GM23338 (cell line): ENCODE measurements around the gene KRT17. TPM values are rescaled to one million over a fixed set of nuclear protein-coding genes. Genes with fewer than 3 reads are reported as not detected.

Experiments
- ATAC-seq: fragments of 200-7000 bp; cut with Tn5 transposase; 3 replicates; pipeline ENCODE4 v1.9.1; 2020
- DNase-seq: peaks from one replicate; pipeline ENCODE4 v3.0.0-alpha.2; 2015; ENCODE audit warnings: low spot score
- H2AFZ ChIP-seq: fragments of 200-600 bp; sonication (generic); 2 replicates; pipeline ENCODE4 v1.8.0; 2016; ENCODE audit warnings: antibody characterized with exemption, mild to moderate bottlenecking, moderate library complexity
- H3F3A ChIP-seq: fragments of 200-600 bp; sonication (generic); replicated peaks from 2 replicates; pipeline ENCODE4 v1.8.0; 2017; ENCODE audit warnings: antibody characterized with exemption, mixed run types, low read depth
- H3K27ac ChIP-seq: fragments of 200-600 bp; sonication (generic); 2 replicates; pipeline ENCODE4 v1.6.1; 2016; ENCODE audit warnings: low read depth
- H3K27me3 ChIP-seq: fragments of 200-600 bp; sonication (generic); 2 replicates; pipeline ENCODE4 v1.8.0; 2016; ENCODE audit warnings: mild to moderate bottlenecking, mixed run types, moderate library complexity; ENCODE audit not compliant: insufficient read depth
- H3K36me3 ChIP-seq: fragments of 200-600 bp; sonication (generic); 2 replicates; pipeline ENCODE4 v1.8.0; 2016; ENCODE audit warnings: mild to moderate bottlenecking; ENCODE audit not compliant: insufficient read depth
- H3K4me1 ChIP-seq: fragments of 200-600 bp; sonication (generic); 2 replicates; pipeline ENCODE4 v1.8.0; 2016; ENCODE audit warnings: mild to moderate bottlenecking, moderate library complexity; ENCODE audit not compliant: insufficient read depth
- H3K4me2 ChIP-seq: fragments of 200-600 bp; sonication (generic); 2 replicates; pipeline ENCODE4 v1.7.1; 2017; ENCODE audit warnings: mixed run types
- H3K4me3 ChIP-seq: fragments of 200-600 bp; sonication (generic); 2 replicates; pipeline ENCODE4 v1.6.1; 2016; ENCODE audit warnings: mixed run types
- H3K79me2 ChIP-seq: fragments of 200-600 bp; sonication (generic); replicated peaks from 2 replicates; pipeline ENCODE4 v1.8.0; 2017; ENCODE audit warnings: mild to moderate bottlenecking; ENCODE audit not compliant: insufficient read depth
- H3K9me2 ChIP-seq: fragments of 200-600 bp; sonication (generic); 2 replicates; pipeline ENCODE4 v1.8.0; 2017; ENCODE audit not compliant: insufficient read depth
- H4K20me1 ChIP-seq: fragments of 200-600 bp; sonication (generic); replicated peaks from 2 replicates; pipeline ENCODE4 v1.8.0; 2017; ENCODE audit warnings: mild to moderate bottlenecking; ENCODE audit not compliant: insufficient read depth
- H3K27ac Mint-ChIP-seq: 2 replicates; pipeline ENCODE4 v1.8.0; 2020; ENCODE audit warnings: inconsistent platforms, mild to moderate bottlenecking, moderate library complexity, mixed read lengths
- H3K27me3 Mint-ChIP-seq: 3 replicates; pipeline ENCODE4 v1.8.0; 2022; ENCODE audit warnings: low read depth, mild to moderate bottlenecking, moderate library complexity, mixed read lengths, inconsistent platforms; ENCODE audit not compliant: insufficient read depth, poor library complexity
- H3K36me3 Mint-ChIP-seq: 3 replicates; pipeline ENCODE4 v1.8.0; 2021; ENCODE audit warnings: low read depth, mild to moderate bottlenecking, inconsistent platforms, moderate library complexity, mixed read lengths
- H3K4me1 Mint-ChIP-seq: 3 replicates; pipeline ENCODE4 v1.8.0; 2020; ENCODE audit warnings: mild to moderate bottlenecking, inconsistent platforms, mixed read lengths
- H3K4me3 Mint-ChIP-seq: 3 replicates; pipeline ENCODE4 v1.8.0; 2021; ENCODE audit warnings: moderate library complexity, mild to moderate bottlenecking, inconsistent platforms, mixed read lengths
- H3K9me3 Mint-ChIP-seq: 3 replicates; pipeline ENCODE4 v1.8.0; 2020; ENCODE audit warnings: moderate library complexity, mild to moderate bottlenecking, inconsistent platforms, mixed read lengths
- CREB1 ChIP-seq: fragments of 250-450 bp; sonication (Bioruptor Pico); IDR thresholded peaks from 2 replicates; pipeline ENCODE4 v1.5.0; 2020; ENCODE audit warnings: low read depth, mild to moderate bottlenecking, moderate library complexity
- EZH2 ChIP-seq: fragments of 200-600 bp; sonication (generic); IDR thresholded peaks from one replicate; pipeline ENCODE4 v1.8.0; 2017; ENCODE audit warnings: antibody characterized with exemption, mild to moderate bottlenecking, low read depth; ENCODE audit not compliant: unreplicated experiment
- JUNB ChIP-seq: IDR thresholded peaks from one replicate; pipeline ENCODE4 v1.6.1; 2016; ENCODE audit warnings: antibody characterized with exemption; ENCODE audit not compliant: unreplicated experiment
- ZNF331 ChIP-seq: fragments of 250-450 bp; sonication (Bioruptor Pico); IDR thresholded peaks from 2 replicates; pipeline ENCODE4 v1.5.0; 2020; ENCODE audit warnings: low read depth, mild to moderate bottlenecking, moderate library complexity
- polyA plus RNA-seq: library from polyadenylated mRNA; unstranded; fragments of >200 nt; fragmentation: Nextera tagmentation; extraction: Ambion mirVana; gene quantifications from 2 replicates; pipeline ENCODE4 v1.2.1, GENCODE V29; 2016
- total RNA-seq: library from RNA; depleted of rRNA; stranded (reverse); fragments of >200 nt; shearing (Covaris generic); gene quantifications from 2 replicates; pipeline ENCODE4 v1.2.3, GENCODE V29; 2014
- TF ChIP-seq, protein P1 (sequence below): IDR thresholded peaks from 2 replicates; pipeline ENCODE4 v1.6.1; 2016; ENCODE audit warnings: antibody characterized with exemption
- TF ChIP-seq, protein P2 (sequence below): IDR thresholded peaks from one replicate; pipeline ENCODE4 v1.6.1; 2018; ENCODE audit warnings: antibody characterized with exemption; ENCODE audit not compliant: unreplicated experiment
- TF ChIP-seq, protein P3 (sequence below): fragments of 250-450 bp; sonication (Bioruptor Pico); IDR thresholded peaks from 2 replicates; pipeline ENCODE4 v1.5.0; 2020; ENCODE audit warnings: mild to moderate bottlenecking, moderate library complexity

Gene KRT17
- total and polyA plus RNA-seq, 2 experiments from 2014 or later: 0.63 to 1.8 TPM

DNA sequence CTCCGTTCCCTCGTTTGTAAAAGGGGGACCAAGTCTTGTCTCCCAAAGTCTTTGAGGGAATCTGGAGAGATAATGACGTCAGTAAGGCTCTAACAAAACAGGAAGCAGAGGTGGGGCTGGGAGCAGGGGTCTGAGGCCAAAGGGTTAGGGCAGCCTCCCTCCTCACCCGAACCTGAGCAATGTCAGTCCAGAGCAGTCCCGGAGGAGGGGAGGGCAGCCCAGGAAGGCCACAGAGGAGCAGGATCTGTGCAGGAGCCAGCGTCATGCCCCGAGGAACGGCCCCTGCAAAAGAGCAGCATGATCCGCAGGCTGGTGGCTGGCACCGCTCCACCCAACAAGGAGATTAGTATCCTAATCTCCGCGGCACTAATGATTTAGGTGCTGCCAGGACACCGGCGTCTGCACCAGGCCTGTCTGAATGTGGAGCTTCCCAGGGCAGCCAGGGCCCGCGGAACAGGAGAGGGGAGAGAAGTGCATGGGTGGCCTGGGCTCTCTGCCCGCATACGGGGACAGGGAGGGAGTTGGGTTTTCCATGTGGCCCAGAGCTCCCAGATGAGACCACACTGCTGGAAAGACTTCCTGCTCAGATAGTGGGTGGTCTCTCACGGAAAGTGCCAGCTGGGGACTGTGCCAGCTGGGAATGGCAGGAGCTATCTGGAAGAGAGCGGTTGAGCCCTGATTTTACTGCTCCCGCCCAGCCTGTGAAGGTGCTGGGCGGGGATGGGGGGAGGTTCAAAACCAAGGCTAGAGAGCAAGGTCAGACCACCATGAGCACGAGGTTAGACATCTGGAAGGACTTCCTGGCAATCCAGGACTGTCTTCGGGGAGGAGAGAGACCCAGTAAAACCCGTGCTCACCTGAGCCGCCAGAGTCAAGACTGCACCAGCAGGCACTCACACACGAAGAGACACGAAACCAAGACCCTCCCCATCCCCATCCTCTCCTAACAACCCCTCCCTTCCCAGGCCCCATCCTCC is 11.0 kb upstream of the KRT17 start:
- Histone ChIP-seq H3K27ac (no peak overlapping the region), H3K27me3 (no peaks in the 10 kb centered on the region), H3K4me1 (0 out of 2 replicates have a peak, but pooled peaks cover 10% of the 10 kb centered on the region), H2AFZ (peak overlapping the region; percentile 94), H3F3A (0 out of 2 replicates have a peak, but pooled peaks cover 3% of the 10 kb centered on the region), H4K20me1 (no peaks in the 10 kb centered on the region), H3K4me3 (no peak overlapping the region), H3K36me3 (no peaks in the 10 kb centered on the region), H3K4me2 (no peak overlapping the region), H3K79me2 (no peaks in the 10 kb centered on the region), H3K9me2 (no peaks in the 10 kb centered on the region)
- no peak overlapping the region for H3K4me3 Mint-ChIP-seq
- DNase-seq (no peak), ATAC-seq (peak; percentile 55)
- TF ChIP-seq JUNB (no peak), ZNF331 (CRISPR knock-in tag) (no peak), EZH2 (no peak)
- H3K27me3 Mint-ChIP-seq: peaks cover 12% of the 10 kb centered on the region
- peaks cover 11% of the 10 kb centered on the region for H3K4me1 Mint-ChIP-seq
- no peak overlapping the region; the same call in 1 of the 2 replicates for H3K27ac Mint-ChIP-seq
- H3K9me3 Mint-ChIP-seq: no peaks in the 10 kb centered on the region
- H3K36me3 Mint-ChIP-seq: no peaks in the 10 kb centered on the region

DNA sequence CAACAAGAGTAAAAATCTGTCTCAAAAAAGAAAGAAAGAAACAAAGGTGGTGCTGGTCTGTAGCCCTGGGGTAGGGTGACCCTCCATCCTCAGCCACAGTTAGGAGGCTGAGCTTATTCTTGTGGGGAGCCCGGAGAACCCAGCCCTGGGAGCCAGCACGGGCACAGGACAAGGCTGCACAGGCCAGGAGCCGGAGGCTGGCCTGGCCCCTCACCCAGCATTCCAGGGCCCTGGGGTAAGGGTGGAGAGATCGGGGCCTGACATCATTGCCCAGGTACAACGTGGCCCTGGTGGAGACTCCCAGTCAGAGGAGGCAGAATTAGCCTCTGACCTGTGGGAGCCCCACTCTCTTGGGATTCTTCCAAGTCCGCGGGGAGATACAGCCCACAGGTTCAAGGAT is 10.3 kb upstream of the KRT17 start:
- Mint-ChIP-seq H3K36me3 (no peaks in the 10 kb centered on the region), H3K4me3 (no peak overlapping the region), H3K27ac (no peak overlapping the region; the same call in 1 of the 2 replicates), H3K9me3 (no peaks in the 10 kb centered on the region), H3K27me3 (peaks cover 11% of the 10 kb centered on the region), H3K4me1 (peaks cover 11% of the 10 kb centered on the region)
- Histone ChIP-seq H3K27me3 (no peaks in the 10 kb centered on the region), H3K4me3 (no peak overlapping the region), H3K27ac (no peak overlapping the region), H3K4me1 (0 out of 2 replicates have a peak, but pooled peaks cover 10% of the 10 kb centered on the region), H3K36me3 (no peaks in the 10 kb centered on the region), H3K4me2 (no peak overlapping the region), H3K79me2 (no peaks in the 10 kb centered on the region), H3K9me2 (no peaks in the 10 kb centered on the region), H2AFZ (peak overlapping the region; percentile 94; the same call in 1 of the 2 replicates), H4K20me1 (no peaks in the 10 kb centered on the region), H3F3A (0 out of 2 replicates have a peak, but pooled peaks cover 3% of the 10 kb centered on the region)
- ATAC-seq (peak; percentile 31), DNase-seq (no peak)
- TF ChIP-seq, protein P1, sequence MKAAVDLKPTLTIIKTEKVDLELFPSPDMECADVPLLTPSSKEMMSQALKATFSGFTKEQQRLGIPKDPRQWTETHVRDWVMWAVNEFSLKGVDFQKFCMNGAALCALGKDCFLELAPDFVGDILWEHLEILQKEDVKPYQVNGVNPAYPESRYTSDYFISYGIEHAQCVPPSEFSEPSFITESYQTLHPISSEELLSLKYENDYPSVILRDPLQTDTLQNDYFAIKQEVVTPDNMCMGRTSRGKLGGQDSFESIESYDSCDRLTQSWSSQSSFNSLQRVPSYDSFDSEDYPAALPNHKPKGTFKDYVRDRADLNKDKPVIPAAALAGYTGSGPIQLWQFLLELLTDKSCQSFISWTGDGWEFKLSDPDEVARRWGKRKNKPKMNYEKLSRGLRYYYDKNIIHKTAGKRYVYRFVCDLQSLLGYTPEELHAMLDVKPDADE: no peak
- TF ChIP-seq, protein P2, sequence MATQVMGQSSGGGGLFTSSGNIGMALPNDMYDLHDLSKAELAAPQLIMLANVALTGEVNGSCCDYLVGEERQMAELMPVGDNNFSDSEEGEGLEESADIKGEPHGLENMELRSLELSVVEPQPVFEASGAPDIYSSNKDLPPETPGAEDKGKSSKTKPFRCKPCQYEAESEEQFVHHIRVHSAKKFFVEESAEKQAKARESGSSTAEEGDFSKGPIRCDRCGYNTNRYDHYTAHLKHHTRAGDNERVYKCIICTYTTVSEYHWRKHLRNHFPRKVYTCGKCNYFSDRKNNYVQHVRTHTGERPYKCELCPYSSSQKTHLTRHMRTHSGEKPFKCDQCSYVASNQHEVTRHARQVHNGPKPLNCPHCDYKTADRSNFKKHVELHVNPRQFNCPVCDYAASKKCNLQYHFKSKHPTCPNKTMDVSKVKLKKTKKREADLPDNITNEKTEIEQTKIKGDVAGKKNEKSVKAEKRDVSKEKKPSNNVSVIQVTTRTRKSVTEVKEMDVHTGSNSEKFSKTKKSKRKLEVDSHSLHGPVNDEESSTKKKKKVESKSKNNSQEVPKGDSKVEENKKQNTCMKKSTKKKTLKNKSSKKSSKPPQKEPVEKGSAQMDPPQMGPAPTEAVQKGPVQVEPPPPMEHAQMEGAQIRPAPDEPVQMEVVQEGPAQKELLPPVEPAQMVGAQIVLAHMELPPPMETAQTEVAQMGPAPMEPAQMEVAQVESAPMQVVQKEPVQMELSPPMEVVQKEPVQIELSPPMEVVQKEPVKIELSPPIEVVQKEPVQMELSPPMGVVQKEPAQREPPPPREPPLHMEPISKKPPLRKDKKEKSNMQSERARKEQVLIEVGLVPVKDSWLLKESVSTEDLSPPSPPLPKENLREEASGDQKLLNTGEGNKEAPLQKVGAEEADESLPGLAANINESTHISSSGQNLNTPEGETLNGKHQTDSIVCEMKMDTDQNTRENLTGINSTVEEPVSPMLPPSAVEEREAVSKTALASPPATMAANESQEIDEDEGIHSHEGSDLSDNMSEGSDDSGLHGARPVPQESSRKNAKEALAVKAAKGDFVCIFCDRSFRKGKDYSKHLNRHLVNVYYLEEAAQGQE: no peak
- TF ChIP-seq, protein P3, sequence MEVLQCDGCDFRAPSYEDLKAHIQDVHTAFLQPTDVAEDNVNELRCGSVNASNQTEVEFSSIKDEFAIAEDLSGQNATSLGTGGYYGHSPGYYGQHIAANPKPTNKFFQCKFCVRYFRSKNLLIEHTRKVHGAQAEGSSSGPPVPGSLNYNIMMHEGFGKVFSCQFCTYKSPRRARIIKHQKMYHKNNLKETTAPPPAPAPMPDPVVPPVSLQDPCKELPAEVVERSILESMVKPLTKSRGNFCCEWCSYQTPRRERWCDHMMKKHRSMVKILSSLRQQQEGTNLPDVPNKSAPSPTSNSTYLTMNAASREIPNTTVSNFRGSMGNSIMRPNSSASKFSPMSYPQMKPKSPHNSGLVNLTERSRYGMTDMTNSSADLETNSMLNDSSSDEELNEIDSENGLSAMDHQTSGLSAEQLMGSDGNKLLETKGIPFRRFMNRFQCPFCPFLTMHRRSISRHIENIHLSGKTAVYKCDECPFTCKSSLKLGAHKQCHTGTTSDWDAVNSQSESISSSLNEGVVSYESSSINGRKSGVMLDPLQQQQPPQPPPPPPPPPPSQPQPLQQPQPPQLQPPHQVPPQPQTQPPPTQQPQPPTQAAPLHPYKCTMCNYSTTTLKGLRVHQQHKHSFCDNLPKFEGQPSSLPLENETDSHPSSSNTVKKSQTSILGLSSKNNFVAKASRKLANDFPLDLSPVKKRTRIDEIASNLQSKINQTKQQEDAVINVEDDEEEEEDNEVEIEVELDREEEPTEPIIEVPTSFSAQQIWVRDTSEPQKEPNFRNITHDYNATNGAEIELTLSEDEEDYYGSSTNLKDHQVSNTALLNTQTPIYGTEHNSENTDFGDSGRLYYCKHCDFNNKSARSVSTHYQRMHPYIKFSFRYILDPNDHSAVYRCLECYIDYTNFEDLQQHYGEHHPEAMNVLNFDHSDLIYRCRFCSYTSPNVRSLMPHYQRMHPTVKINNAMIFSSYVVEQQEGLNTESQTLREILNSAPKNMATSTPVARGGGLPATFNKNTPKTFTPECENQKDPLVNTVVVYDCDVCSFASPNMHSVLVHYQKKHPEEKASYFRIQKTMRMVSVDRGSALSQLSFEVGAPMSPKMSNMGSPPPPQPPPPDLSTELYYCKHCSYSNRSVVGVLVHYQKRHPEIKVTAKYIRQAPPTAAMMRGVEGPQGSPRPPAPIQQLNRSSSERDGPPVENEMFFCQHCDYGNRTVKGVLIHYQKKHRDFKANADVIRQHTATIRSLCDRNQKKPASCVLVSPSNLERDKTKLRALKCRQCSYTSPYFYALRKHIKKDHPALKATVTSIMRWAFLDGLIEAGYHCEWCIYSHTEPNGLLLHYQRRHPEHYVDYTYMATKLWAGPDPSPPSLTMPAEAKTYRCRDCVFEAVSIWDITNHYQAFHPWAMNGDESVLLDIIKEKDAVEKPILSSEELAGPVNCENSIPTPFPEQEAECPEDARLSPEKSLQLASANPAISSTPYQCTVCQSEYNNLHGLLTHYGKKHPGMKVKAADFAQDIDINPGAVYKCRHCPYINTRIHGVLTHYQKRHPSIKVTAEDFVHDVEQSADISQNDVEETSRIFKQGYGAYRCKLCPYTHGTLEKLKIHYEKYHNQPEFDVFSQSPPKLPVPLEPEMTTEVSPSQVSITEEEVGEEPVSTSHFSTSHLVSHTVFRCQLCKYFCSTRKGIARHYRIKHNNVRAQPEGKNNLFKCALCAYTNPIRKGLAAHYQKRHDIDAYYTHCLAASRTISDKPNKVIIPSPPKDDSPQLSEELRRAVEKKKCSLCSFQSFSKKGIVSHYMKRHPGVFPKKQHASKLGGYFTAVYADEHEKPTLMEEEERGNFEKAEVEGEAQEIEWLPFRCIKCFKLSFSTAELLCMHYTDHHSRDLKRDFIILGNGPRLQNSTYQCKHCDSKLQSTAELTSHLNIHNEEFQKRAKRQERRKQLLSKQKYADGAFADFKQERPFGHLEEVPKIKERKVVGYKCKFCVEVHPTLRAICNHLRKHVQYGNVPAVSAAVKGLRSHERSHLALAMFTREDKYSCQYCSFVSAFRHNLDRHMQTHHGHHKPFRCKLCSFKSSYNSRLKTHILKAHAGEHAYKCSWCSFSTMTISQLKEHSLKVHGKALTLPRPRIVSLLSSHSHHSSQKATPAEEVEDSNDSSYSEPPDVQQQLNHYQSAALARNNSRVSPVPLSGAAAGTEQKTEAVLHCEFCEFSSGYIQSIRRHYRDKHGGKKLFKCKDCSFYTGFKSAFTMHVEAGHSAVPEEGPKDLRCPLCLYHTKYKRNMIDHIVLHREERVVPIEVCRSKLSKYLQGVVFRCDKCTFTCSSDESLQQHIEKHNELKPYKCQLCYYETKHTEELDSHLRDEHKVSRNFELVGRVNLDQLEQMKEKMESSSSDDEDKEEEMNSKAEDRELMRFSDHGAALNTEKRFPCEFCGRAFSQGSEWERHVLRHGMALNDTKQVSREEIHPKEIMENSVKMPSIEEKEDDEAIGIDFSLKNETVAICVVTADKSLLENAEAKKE (CRISPR knock-in tag): no peak
- TF ChIP-seq ZNF331 (CRISPR knock-in tag) (no peak), CREB1 (no peak)
